Brain microvascular endothelial cell (primary cell): ENCODE results near the gene SSH2.

Experiments used
- DNase-seq: peaks from one replicate; pipeline ENCODE4 v3.0.0-alpha.2; 2020
- H3K27ac ChIP-seq: fragments of 250-450 bp; sonication (Bioruptor Pico); 2 replicates; pipeline ENCODE4 v1.5.1; 2020; ENCODE audit warnings: mild to moderate bottlenecking, moderate library complexity
- H3K27me3 ChIP-seq: fragments of 250-450 bp; sonication (Bioruptor Pico); replicated peaks from 2 replicates; pipeline ENCODE4 v1.5.1; 2020; ENCODE audit warnings: mild to moderate bottlenecking
- H3K36me3 ChIP-seq: fragments of 250-450 bp; sonication (Bioruptor Pico); replicated peaks from 2 replicates; pipeline ENCODE4 v1.5.1; 2020; ENCODE audit warnings: mild to moderate bottlenecking
- H3K4me3 ChIP-seq: 2 replicates; pipeline ENCODE4 v1.5.1; 2011; ENCODE audit warnings: low read depth, mild to moderate bottlenecking, control low read depth, low read length, moderate library complexity
- in situ Hi-C: cut with HindIII; loops from 2 replicates; pipeline ENCODE4 v1.10.0; 2017; ENCODE audit warnings: low sequenced_read_pairs, low pct_ligation_motif_present
- TF ChIP-seq, protein P1 (sequence below): IDR thresholded peaks from 2 replicates; pipeline ENCODE4 v1.5.1; 2011; ENCODE audit warnings: low read depth, mild to moderate bottlenecking, moderate library complexity, low read length, control low read depth, inconsistent platforms; ENCODE audit errors: missing control alignments

Gene SSH2

DNA sequence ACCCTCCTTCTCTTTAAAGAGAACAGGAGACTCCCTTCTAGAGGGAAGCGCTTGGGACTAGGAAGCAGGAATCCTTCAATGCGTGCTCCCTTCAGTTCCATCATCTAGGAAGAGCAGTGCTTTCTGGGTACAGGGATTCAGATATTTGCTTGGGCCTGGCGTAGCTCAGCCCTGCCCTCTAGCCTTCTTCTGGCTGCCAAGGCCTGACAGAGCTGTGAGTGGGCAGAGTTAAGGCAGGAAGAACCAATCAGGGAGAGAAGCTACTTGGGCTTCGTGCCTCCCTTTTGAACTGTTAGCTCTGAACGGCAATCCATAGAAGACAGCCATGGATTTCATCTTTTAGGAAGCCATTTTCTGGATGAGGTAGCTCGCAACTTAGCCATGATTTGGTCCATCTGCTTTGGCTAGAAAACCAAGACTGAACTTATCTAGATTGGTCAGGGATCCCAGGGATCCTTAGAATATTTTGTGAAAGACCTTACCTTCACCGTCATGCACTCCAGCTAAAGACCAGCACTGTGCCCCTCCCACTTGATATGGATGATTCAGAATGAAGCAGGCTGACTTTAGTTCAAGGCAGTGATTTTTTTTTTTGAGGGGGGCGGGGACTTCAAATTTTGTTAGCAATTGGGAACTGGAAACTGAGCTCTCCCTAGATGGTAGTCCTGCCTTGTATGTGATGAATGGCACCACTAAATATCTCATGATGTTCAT lies 304.8 kb downstream of the SSH2 start:
- H3K36me3 ChIP-seq: no peaks in the 10 kb centered on the region
- DNase-seq: no peak
- H3K4me3 ChIP-seq: no peak overlapping the region
- H3K27ac ChIP-seq: no peak overlapping the region
- in situ Hi-C loops: no loop called here
- no peaks in the 10 kb centered on the region for H3K27me3 ChIP-seq
- TF ChIP-seq, protein P1, sequence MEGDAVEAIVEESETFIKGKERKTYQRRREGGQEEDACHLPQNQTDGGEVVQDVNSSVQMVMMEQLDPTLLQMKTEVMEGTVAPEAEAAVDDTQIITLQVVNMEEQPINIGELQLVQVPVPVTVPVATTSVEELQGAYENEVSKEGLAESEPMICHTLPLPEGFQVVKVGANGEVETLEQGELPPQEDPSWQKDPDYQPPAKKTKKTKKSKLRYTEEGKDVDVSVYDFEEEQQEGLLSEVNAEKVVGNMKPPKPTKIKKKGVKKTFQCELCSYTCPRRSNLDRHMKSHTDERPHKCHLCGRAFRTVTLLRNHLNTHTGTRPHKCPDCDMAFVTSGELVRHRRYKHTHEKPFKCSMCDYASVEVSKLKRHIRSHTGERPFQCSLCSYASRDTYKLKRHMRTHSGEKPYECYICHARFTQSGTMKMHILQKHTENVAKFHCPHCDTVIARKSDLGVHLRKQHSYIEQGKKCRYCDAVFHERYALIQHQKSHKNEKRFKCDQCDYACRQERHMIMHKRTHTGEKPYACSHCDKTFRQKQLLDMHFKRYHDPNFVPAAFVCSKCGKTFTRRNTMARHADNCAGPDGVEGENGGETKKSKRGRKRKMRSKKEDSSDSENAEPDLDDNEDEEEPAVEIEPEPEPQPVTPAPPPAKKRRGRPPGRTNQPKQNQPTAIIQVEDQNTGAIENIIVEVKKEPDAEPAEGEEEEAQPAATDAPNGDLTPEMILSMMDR: no peak

DNA sequence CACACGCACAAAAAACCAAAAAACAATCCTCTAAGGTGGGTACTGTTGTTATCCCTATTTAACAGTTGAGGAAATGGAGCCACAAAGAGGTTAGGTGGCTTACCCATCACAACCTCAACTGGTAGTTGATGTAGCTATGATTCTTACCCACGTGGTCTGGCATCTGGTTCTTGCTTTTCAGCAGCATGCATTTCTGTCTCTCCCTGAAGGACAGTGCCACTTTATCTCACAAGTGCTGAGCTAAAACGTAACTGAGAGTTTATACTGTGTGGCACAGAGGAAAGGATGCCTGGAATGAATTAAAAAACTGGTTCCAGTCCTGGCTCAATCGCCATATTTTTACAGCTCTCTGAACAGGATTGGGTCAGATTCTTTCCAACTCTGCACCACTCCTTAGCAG lies 305.4 kb downstream of the SSH2 start:
- TF ChIP-seq, protein P1: no peak
- no peak overlapping the region for H3K4me3 ChIP-seq
- no peak for DNase-seq
- in situ Hi-C loops: no loop called here
- no peaks in the 10 kb centered on the region for H3K27me3 ChIP-seq
- H3K36me3 ChIP-seq: no peaks in the 10 kb centered on the region
- H3K27ac ChIP-seq: no peak overlapping the region

DNA sequence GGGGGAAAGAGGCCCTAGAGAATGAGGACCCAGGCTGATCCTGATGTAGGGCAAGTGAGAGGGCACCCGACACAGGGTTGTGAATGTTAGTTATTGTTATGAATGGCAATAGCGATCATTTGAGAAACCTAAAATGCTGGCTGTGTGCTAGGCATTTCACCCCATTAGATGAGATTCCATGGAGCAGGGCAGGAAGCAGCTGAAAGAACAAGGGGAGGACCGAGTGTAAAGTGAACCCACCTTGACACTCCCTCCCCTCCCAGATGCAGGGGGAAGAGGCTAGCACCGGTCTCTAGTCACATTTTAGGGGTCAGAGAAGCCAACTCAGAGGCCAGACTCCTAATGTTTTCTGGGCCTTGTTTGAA lies 306.8 kb downstream of the SSH2 start:
- H3K4me3 ChIP-seq: peak overlapping the region; percentile 68
- TF ChIP-seq, protein P1: no peak
- no peak for DNase-seq
- H3K36me3 ChIP-seq: no peaks in the 10 kb centered on the region
- H3K27ac ChIP-seq: no peak overlapping the region
- no peaks in the 10 kb centered on the region for H3K27me3 ChIP-seq
- in situ Hi-C loops: no loop called here

DNA sequence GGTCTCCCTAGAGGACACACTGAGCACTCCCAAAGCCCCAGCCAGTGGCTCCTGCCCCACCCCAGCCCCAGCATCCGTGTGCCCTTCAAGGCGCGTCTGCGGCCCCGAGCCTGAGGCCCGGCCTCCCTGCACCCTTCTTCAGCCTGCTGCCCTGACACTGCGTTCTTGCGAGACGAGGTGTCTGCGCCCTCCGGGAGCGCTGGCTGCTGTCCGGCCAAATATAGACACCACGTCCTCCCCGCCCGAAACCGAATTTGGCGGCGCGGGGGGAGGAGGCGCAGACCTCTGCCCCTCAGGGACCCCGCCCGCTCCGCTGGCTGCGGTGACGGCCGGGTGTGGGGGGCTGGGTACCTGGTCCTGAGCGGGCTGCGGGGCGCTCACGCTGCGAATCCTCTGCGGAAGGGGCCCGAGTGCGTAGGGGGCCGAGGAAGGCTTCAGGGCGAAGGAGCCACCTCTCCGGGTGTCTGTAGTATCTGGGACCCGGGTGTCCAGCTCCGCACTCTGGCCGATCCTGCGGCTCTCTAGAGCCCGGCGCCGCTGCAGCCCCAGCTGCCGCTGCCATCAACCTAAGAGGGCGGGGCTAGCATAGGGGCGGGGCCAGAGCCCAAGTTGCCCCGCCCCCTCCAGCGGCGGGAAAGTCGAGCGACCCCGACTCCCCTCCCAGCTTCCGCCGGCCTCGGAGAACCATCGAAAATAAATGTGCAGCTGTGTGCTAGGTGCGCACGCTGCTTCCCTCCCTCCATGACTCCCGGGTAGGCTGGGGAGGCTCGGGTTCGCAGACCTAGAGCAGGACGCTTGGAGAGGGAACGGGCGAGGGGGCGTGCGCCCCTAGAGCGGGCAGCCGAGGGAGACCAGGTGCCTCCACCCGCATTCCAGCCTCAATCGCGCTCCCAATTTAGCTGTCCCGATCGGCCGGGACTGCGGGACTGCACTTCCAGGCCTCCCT lies 307.4 kb downstream of the SSH2 start, which contains the start of gene CORO6:
CORO6 (minus strand) TSS at position 576 of the 946 bp plus-strand sequence. CDS start 1,491 bp downstream, outside the sequence.
- Histone ChIP-seq H3K4me3 (peak within 1 kb of the TSS; percentile 68), H3K36me3 (no peaks in the 10 kb centered on the region), H3K27me3 (no peaks in the 10 kb centered on the region), H3K27ac (no peak within 1 kb of the TSS)
- TF ChIP-seq, protein P1: no peak
- DNase-seq: no peak
- in situ Hi-C loops: no loop called here

DNA sequence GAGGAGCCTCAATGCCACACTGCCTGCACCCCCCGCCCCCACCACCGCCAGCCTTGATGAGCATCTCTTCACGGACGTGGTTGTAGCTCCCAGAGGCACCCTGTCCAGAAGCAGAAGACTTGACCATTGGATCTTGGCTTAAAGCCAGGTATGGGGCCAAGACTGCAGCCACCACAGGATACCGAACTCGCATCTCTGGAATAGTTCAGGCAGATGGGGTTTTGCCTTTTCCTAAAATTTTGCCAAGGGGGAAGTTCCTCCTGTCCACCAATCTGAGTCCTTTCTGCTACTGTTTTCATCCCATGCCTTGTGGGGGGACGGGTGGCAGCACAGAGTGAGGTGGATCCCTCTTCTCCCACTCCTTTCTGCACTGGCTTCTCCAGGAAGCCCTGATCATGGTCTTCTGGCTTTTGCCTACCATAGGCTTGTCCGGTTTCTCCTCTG lies 308.3 kb downstream of the SSH2 start:
- TF ChIP-seq, protein P1: no peak

More for the DNA sequence above, 308.3 kb downstream of the SSH2 start:
- no peaks in the 10 kb centered on the region for H3K27me3 ChIP-seq
- in situ Hi-C loops: no loop called here
- no peak overlapping the region for H3K27ac ChIP-seq
- H3K4me3 ChIP-seq: no peak overlapping the region
- H3K36me3 ChIP-seq: no peaks in the 10 kb centered on the region
- no peak for DNase-seq
